H1 (cell line): ENCODE results near the gene RPS15. TPM values are rescaled to one million over a fixed set of nuclear protein-coding genes. Genes with fewer than 3 reads are reported as not detected.

ENCODE experiments used
- CTCF ChIA-PET: fragments of 300-600 bp; sonication (Branson Sonifier 250); formaldehyde crosslinking; loops from one replicate; lab custom pipeline; 2021; ENCODE audit not compliant: partially characterized antibody; lab: Charles Lee
- POLR2A ChIA-PET: fragments of 300-600 bp; sonication (Branson Sonifier 250); formaldehyde crosslinking; loops from one replicate; lab custom pipeline; 2021; ENCODE audit warnings: inconsistent platforms; ENCODE audit not compliant: partially characterized antibody; lab: Charles Lee
- DNase-seq, 2 experiments: peaks; one replicate each; pipeline versions ENCODE4 v3.0.0 to v3.0.0-alpha.2; 2010 to 2022; ENCODE audit warnings: low spot score in 2 of 2, low read depth in 1 of 2, mixed read lengths in 1 of 2
- FAIRE-seq: peaks from 2 replicates; lab custom pipeline; 2011; peaks lifted over from hg19 to GRCh38; lab: Jason Lieb, UNC
- H2AFZ ChIP-seq: 2 replicates; pipeline ENCODE4 v1.8.1; 2012; ENCODE audit warnings: low read length, inconsistent platforms
- H2AK5ac ChIP-seq: 2 replicates; pipeline ENCODE4 v1.6.1; 2013; ENCODE audit warnings: low read depth, low read length
- H2BK120ac ChIP-seq: replicated peaks from 2 replicates; pipeline ENCODE3; 2013; ENCODE audit warnings: low read depth, low read length, inconsistent platforms
- H2BK12ac ChIP-seq: 2 replicates; pipeline ENCODE4 v1.6.1; 2013; ENCODE audit warnings: low read depth, low read length
- H2BK15ac ChIP-seq: 2 replicates; pipeline ENCODE4 v1.6.1; 2013; ENCODE audit warnings: low read length
- H2BK20ac ChIP-seq: 2 replicates; pipeline ENCODE4 v1.6.1; 2013; ENCODE audit warnings: low read length
- H2BK5ac ChIP-seq: 2 replicates; pipeline ENCODE4 v1.6.1; 2013; ENCODE audit warnings: low read depth, low read length
- H3K14ac ChIP-seq: 2 replicates; pipeline ENCODE4 v1.6.1; 2013; ENCODE audit warnings: inconsistent platforms; ENCODE audit not compliant: insufficient read length
- H3K18ac ChIP-seq: 2 replicates; pipeline ENCODE4 v1.6.1; 2013; ENCODE audit warnings: low read length; ENCODE audit errors: extremely low read depth
- H3K23ac ChIP-seq: 2 replicates; pipeline ENCODE4 v1.6.1; 2013; ENCODE audit warnings: inconsistent platforms; ENCODE audit not compliant: insufficient read length
- H3K23me2 ChIP-seq: 2 replicates; pipeline ENCODE4 v1.6.1; 2013; ENCODE audit warnings: low read depth, low read length
- H3K27ac ChIP-seq: 2 replicates; pipeline ENCODE4 v1.6.1; 2011; ENCODE audit warnings: low read depth, low read length, inconsistent platforms
- H3K27me3 ChIP-seq, 4 experiments: replicated peaks in 1 of 4; 1 replicate in 1 of 4; 2 replicates in 3 of 4; pipeline versions ENCODE4 v1.6.1 to v1.8.1; 2011 to 2013; ENCODE audit warnings: low read length in 3 of 4, mild to moderate bottlenecking in 3 of 4, inconsistent platforms in 2 of 4, mixed read lengths in 2 of 4, moderate library complexity in 1 of 4; ENCODE audit not compliant: control insufficient read depth in 3 of 4, insufficient read depth in 3 of 4; ENCODE audit errors: extremely low read depth in 1 of 4
- H3K36me3 ChIP-seq, 4 experiments: 2 replicates each; pipeline versions ENCODE4 v1.6.1 to v1.8.1; 2011 to 2013; ENCODE audit warnings: mild to moderate bottlenecking in 4 of 4, low read length in 3 of 4, moderate library complexity in 2 of 4, control low read depth in 1 of 4, inconsistent platforms in 1 of 4; ENCODE audit not compliant: insufficient read depth in 4 of 4, control insufficient read depth in 2 of 4
- H3K4ac ChIP-seq: replicated peaks from 2 replicates; pipeline ENCODE3; 2013; ENCODE audit warnings: low read length, low read depth, mixed read lengths, inconsistent platforms; ENCODE audit not compliant: insufficient read length
- H3K4me1 ChIP-seq, 4 experiments: replicated peaks in 1 of 4; 1 replicate in 1 of 4; 2 replicates in 3 of 4; pipeline versions ENCODE4 v1.6.1 to v1.8.1; 2011 to 2013; ENCODE audit warnings: low read length in 3 of 4, inconsistent platforms in 2 of 4, mixed read lengths in 1 of 4; ENCODE audit not compliant: insufficient read depth in 4 of 4, control insufficient read depth in 3 of 4
- H3K4me2 ChIP-seq, 2 experiments: 2 replicates each; pipeline versions ENCODE4 v1.6.1 to v1.8.1; 2011 to 2013; ENCODE audit warnings: low read depth in 2 of 2, low read length in 2 of 2, control low read depth in 1 of 2, inconsistent platforms in 1 of 2, mild to moderate bottlenecking in 1 of 2; ENCODE audit not compliant: insufficient read depth in 1 of 2
- H3K4me3 ChIP-seq, 4 experiments: fragments of 200-600, 300-600 bp in 1 of 4; sonication (generic), shearing (Covaris generic), sonication (Bioruptor Twin) in 1 of 4; 2 replicates each; pipeline versions ENCODE4 v1.5.1 to v1.8.1; 2011 to 2016; ENCODE audit warnings: low read length in 4 of 4, low read depth in 3 of 4, control low read depth in 2 of 4, inconsistent platforms in 2 of 4, mild to moderate bottlenecking in 2 of 4, mixed read lengths in 1 of 4, moderate library complexity in 1 of 4; ENCODE audit not compliant: insufficient read depth in 2 of 4; ENCODE audit errors: extremely low read depth in 1 of 4
- H3K56ac ChIP-seq: replicated peaks from 2 replicates; pipeline ENCODE3; 2013; ENCODE audit warnings: low read depth, mild to moderate bottlenecking, mixed read lengths, low read length, inconsistent platforms; ENCODE audit not compliant: insufficient read length
- H3K79me1 ChIP-seq: 2 replicates; pipeline ENCODE4 v1.6.1; 2013; ENCODE audit warnings: low read depth, low read length, control low read depth
- H3K79me2 ChIP-seq, 2 experiments: 2 replicates each; pipeline versions ENCODE4 v1.6.1 to v1.8.1; 2012 to 2013; ENCODE audit warnings: low read length in 2 of 2, mild to moderate bottlenecking in 2 of 2, inconsistent platforms in 1 of 2; ENCODE audit not compliant: insufficient read depth in 2 of 2, control insufficient read depth in 1 of 2
- H3K9ac ChIP-seq, 4 experiments: replicated peaks in 1 of 4; 1 replicate in 1 of 4; 2 replicates in 3 of 4; pipeline versions ENCODE4 v1.6.1 to v1.8.1; 2011 to 2013; ENCODE audit warnings: low read depth in 3 of 4, low read length in 3 of 4, control low read depth in 2 of 4, mild to moderate bottlenecking in 2 of 4, moderate library complexity in 2 of 4, inconsistent platforms in 1 of 4; ENCODE audit errors: extremely low read depth in 1 of 4
- H3K9me3 ChIP-seq, 2 experiments: 2 replicates each; pipeline versions ENCODE4 v1.6.1 to v1.8.1; 2012 to 2013; ENCODE audit warnings: mild to moderate bottlenecking in 2 of 2, moderate library complexity in 2 of 2, control low read depth in 1 of 2, inconsistent platforms in 1 of 2, low read depth in 1 of 2, low read length in 1 of 2, mixed read lengths in 1 of 2; ENCODE audit not compliant: insufficient read depth in 2 of 2
- H4K20me1 ChIP-seq, 2 experiments: replicated peaks in 1 of 2; 2 replicates each; pipeline versions ENCODE3 to v1.8.1; 2011 to 2013; ENCODE audit warnings: inconsistent platforms in 2 of 2, low read length in 2 of 2, mild to moderate bottlenecking in 1 of 2; ENCODE audit not compliant: insufficient read depth in 2 of 2, control insufficient read depth in 1 of 2
- H4K5ac ChIP-seq: 2 replicates; pipeline ENCODE4 v1.6.1; 2013; ENCODE audit warnings: low read length, low read depth, mixed read lengths, inconsistent platforms; ENCODE audit not compliant: insufficient read length
- H4K8ac ChIP-seq: 2 replicates; pipeline ENCODE4 v1.8.0; 2013; ENCODE audit warnings: mild to moderate bottlenecking, moderate library complexity, low read length, inconsistent platforms; ENCODE audit not compliant: insufficient read depth; ENCODE audit errors: extremely low read depth
- H4K91ac ChIP-seq: replicated peaks from 2 replicates; pipeline ENCODE3; 2013; ENCODE audit warnings: low read length, mixed read lengths, inconsistent platforms; ENCODE audit not compliant: insufficient read length
- CHD2 ChIP-seq: IDR thresholded peaks from 2 replicates; pipeline ENCODE4 v1.6.1; 2012; ENCODE audit warnings: low read length, improper control_type of control experiment
- E2F6 ChIP-seq: IDR thresholded peaks from 2 replicates; pipeline ENCODE4 v1.6.1; 2012; ENCODE audit warnings: inconsistent platforms
- EGR1 ChIP-seq: IDR thresholded peaks from 2 replicates; pipeline ENCODE4 v1.6.1; 2011; ENCODE audit warnings: low read depth, low read length, borderline replicate concordance
- GABPA ChIP-seq: IDR thresholded peaks from 2 replicates; pipeline ENCODE4 v1.6.1; 2011; ENCODE audit warnings: mild to moderate bottlenecking, low read length, moderate library complexity, borderline replicate concordance; ENCODE audit not compliant: insufficient read depth
- POLR2AphosphoS5 ChIP-seq: IDR thresholded peaks from 2 replicates; pipeline ENCODE4 v1.6.1; 2011; ENCODE audit warnings: low read depth, low read length
- RAD21 ChIP-seq, 2 experiments: IDR thresholded peaks in 1 of 2; conservative IDR thresholded peaks in 1 of 2; 2 replicates each; pipeline ENCODE4 v1.6.1; 2011; ENCODE audit warnings: low read depth in 2 of 2, low read length in 2 of 2, improper control_type of control experiment in 1 of 2, inconsistent platforms in 1 of 2, mild to moderate bottlenecking in 1 of 2, moderate library complexity in 1 of 2
- SIN3A ChIP-seq, 2 experiments: IDR thresholded peaks in 1 of 2; conservative IDR thresholded peaks in 1 of 2; 2 replicates each; pipeline ENCODE4 v1.6.1; 2011 to 2012; ENCODE audit warnings: low read length in 2 of 2, improper control_type of control experiment in 1 of 2, low read depth in 1 of 2, mild to moderate bottlenecking in 1 of 2
- SP2 ChIP-seq: IDR thresholded peaks from 2 replicates; pipeline ENCODE4 v1.6.1; 2012; ENCODE audit warnings: mild to moderate bottlenecking, low read length, inconsistent platforms
- TCF12 ChIP-seq: IDR thresholded peaks from 2 replicates; pipeline ENCODE4 v1.6.1; 2011; ENCODE audit warnings: low read depth, mild to moderate bottlenecking, low read length
- WGBS, 2 experiments: shearing (Covaris generic) in 1 of 2; methylation state at CpG; one replicate each; pipeline versions ENCODE4 v1.1.6 to v1.1.7; 2013 to 2015; ENCODE audit warnings: low lambda C conversion rate in 2 of 2, mixed read lengths in 2 of 2, inconsistent platforms in 1 of 2, low coverage in 1 of 2, missing lambda C conversion rate in 1 of 2; ENCODE audit not compliant: insufficient replicate concordance in 2 of 2, insufficient coverage in 1 of 2, insufficient read length in 1 of 2; ENCODE audit errors: extremely low coverage in 1 of 2, missing lambda C conversion rate in 1 of 2; 5-methylcytosine and 5-hydroxymethylcytosine counted together
- polyA plus RNA-seq, 7 experiments: library from polyadenylated mRNA; depleted of rRNA in 3 of 7; stranded (reverse) in 5 of 7; unstranded in 2 of 7; fragments of >200 nt in 5 of 7; fragments of 200-250 nt in 2 of 7; gene quantifications; 1 replicate in 5 of 7; 2 replicates in 1 of 7; 4 replicates in 1 of 7; pipeline versions ENCODE4 v1.2.1 to v1.2.3, GENCODE V29; 2011 to 2013; ENCODE audit warnings: missing spikeins in 2 of 7, mixed read lengths in 2 of 7
- total RNA-seq: library from RNA; stranded (reverse); fragmentation: NEBNext Ultra II Directional; extraction: Animal tissue kit (Norgen Biotek cat#: 25700); gene quantifications from 2 replicates; pipeline ENCODE4 v1.2.1, GENCODE V29; 2021

The RPS15 gene
- total and polyA plus RNA-seq, 2 of the 8 experiments (the other 6 are each of a cell fraction or from before 2014, with no cell fraction given) = 1,562 to 3,890 TPM

GRCh38 chr19:1433119-1434039, 4.8 kb upstream of the RPS15 start:
- H3K18ac ChIP-seq = no peak overlapping the region
- no peak overlapping the region for H2AFZ ChIP-seq
- ChIA-PET CTCF (interaction anchor here (2.9 kb wide), 1 partner anchor 12 kb away, joined by 6 read pairs; no protein-coding TSS in a partner anchor), POLR2A (interaction anchor here (1.4 to 2.7 kb wide), 4 partner anchors 9 to 22 kb away, joined by 5 to 12 read pairs (median 6); no protein-coding TSS in a partner anchor)
- peaks cover 13 to 21% of the 10 kb centered on the region in 2 experiments for H4K20me1 ChIP-seq
- no peak overlapping the region for H4K5ac ChIP-seq
- no peak overlapping the region for H3K23ac ChIP-seq
- H3K4me1 ChIP-seq = no peaks in the 10 kb centered on the region
- no peak for DNase-seq
- TF ChIP-seq TCF12 (no peak), SP2 (no peak), SIN3A (conservative IDR thresholded peaks at IDR 0.05 in 1 of 2, IDR thresholded peaks at IDR 0.05 in 1 of 2; ENCODE audit: low read depth in 1 of 2, low read length in 2 of 2) (no peak), RAD21 (IDR thresholded peaks at IDR 0.05 in 1 of 2, conservative IDR thresholded peaks at IDR 0.05 in 1 of 2; ENCODE audit: low read depth in 2 of 2, low read length in 2 of 2) (no peak), CHD2 (no peak), POLR2AphosphoS5 (no peak; the same call in 1 of the 2 replicates), EGR1 (no peak), GABPA (no peak), E2F6 (no peak)
- peaks cover 25 to 53% (median 45%) of the 10 kb centered on the region in 4 experiments for H3K36me3 ChIP-seq
- 0 out of 2 replicates have a peak, but pooled peaks cover 2% of the 10 kb centered on the region for H3K79me1 ChIP-seq
- no peak overlapping the region for H3K56ac ChIP-seq
- no peak overlapping the region for H3K4me2 ChIP-seq
- no peak overlapping the region for H4K91ac ChIP-seq
- no peak overlapping the region for H2BK5ac ChIP-seq
- no peaks in the 10 kb centered on the region for H3K23me2 ChIP-seq
- no peaks in the 10 kb centered on the region for H3K9me3 ChIP-seq
- no peak overlapping the region for H3K4me3 ChIP-seq
- H2BK120ac ChIP-seq = no peak overlapping the region
- 91% methylated on average over 37 of the region's 47 CpGs; no CpG with 5 or more reads in 1 of the 2 experiments for WGBS, 2 experiments
- no peak overlapping the region for H2AK5ac ChIP-seq
- no peak overlapping the region for H4K8ac ChIP-seq
- H2BK12ac ChIP-seq = no peak overlapping the region
- H3K9ac ChIP-seq = no peak overlapping the region
- peaks cover 0 to 1% of the 10 kb centered on the region in 2 experiments; a peak in 1 of 4 replicates for H3K79me2 ChIP-seq
- no peaks in the 10 kb centered on the region for H3K27me3 ChIP-seq
- no peak overlapping the region for H2BK15ac ChIP-seq
- no peak overlapping the region for H3K4ac ChIP-seq
- H2BK20ac ChIP-seq = no peak overlapping the region
- no peak overlapping the region; the same call in 1 of the 2 replicates for H3K27ac ChIP-seq
- H3K14ac ChIP-seq = no peak overlapping the region
- no peak for FAIRE-seq
